ENCODE results near the gene OIP5. TPM values are rescaled to one million over a fixed set of nuclear protein-coding genes. Genes with fewer than 3 reads are reported as not detected.

Gene OIP5
- total and polyA plus RNA-seq, 2 of the 13 experiments (the other 11 are each of a cell fraction or from before 2014, with no cell fraction given), result 10.7 to 38.0 TPM

GRCh38 chr15:41332194-41333025, at the start of gene OIP5, which contains the start of gene NUSAP1 (continued):
- TF ChIP-seq ZBTB33 (CRISPR knock-in tag; IDR thresholded peaks at IDR 0.05), result no peak
- no peak; the same call in 1 of the 2 replicates for TF ChIP-seq HOXA5 (CRISPR knock-in tag; IDR thresholded peaks at IDR 0.05)
- no peak for TF ChIP-seq ZBTB14 (CRISPR knock-in tag; IDR thresholded peaks at IDR 0.05)
- no peak for TF ChIP-seq SIX1 (CRISPR knock-in tag; IDR thresholded peaks at IDR 0.05; ENCODE audit: borderline replicate concordance)
- no peak for TF ChIP-seq TP53 (CRISPR knock-in tag; conservative IDR thresholded peaks at IDR 0.05)
- TF ChIP-seq HIVEP1 (CRISPR knock-in tag; IDR thresholded peaks at IDR 0.05), result peak; percentile 53; the same call in 1 of the 2 replicates
- TF ChIP-seq ZNF652 (CRISPR knock-in tag; IDR thresholded peaks at IDR 0.05; ENCODE audit: borderline replicate concordance, low read depth), result no peak
- no peak for TF ChIP-seq NR2F2 (IDR thresholded peaks at IDR 0.05; ENCODE audit: borderline replicate concordance, low read depth)
- no peak for TF ChIP-seq DBP (CRISPR knock-in tag; IDR thresholded peaks at IDR 0.05; ENCODE audit: not compliant biosample characterization)
- TF ChIP-seq ZNF672 (CRISPR knock-in tag; IDR thresholded peaks at IDR 0.05), result no peak
- no peak; the same call in 1 of the 2 replicates for TF ChIP-seq STAT6 (CRISPR knock-in tag; IDR thresholded peaks at IDR 0.05; ENCODE audit: borderline replicate concordance)
- no peak for TF ChIP-seq GRHL1 (CRISPR knock-in tag; conservative IDR thresholded peaks at IDR 0.05)
- no peak for TF ChIP-seq TEAD3 (CRISPR knock-in tag; optimal IDR thresholded peaks at IDR 0.05; ENCODE audit: borderline replicate concordance)
- no peak for TF ChIP-seq ZNF207 (IDR thresholded peaks at IDR 0.05; ENCODE audit: borderline replicate concordance)
- no peak for TF ChIP-seq SIX4 (CRISPR knock-in tag; IDR thresholded peaks at IDR 0.05)
- no peak for TF ChIP-seq ZNF446 (CRISPR knock-in tag; IDR thresholded peaks at IDR 0.05)
- peak; percentile 97 for TF ChIP-seq ZMYM4 (CRISPR knock-in tag; IDR thresholded peaks at IDR 0.05)
- TF ChIP-seq ZNF468 (CRISPR knock-in tag; IDR thresholded peaks at IDR 0.05), result 0 out of 2 replicates have a peak, but pooled peaks have one; percentile 38
- peak; percentile 95 for TF ChIP-seq YY1 (IDR thresholded peaks at IDR 0.05; ENCODE audit: insufficient read depth, insufficient replicate concordance, low read depth, low read length)
- no peak for TF ChIP-seq NFIC (IDR thresholded peaks at IDR 0.05; ENCODE audit: low read length)
- no peak for TF ChIP-seq ZNF740 (CRISPR knock-in tag; IDR thresholded peaks at IDR 0.05)
